DLD1 (cell line): ENCODE measurements around the gene TRHDE.

Source experiments
- in situ Hi-C: cut with HindIII; loops from 2 replicates; pipeline ENCODE4 v1.10.0; 2017; ENCODE audit warnings: low sequenced_read_pairs

The TRHDE gene

GRCh38 chr12:72432037-72432604, 160.0 kb downstream of the TRHDE start:
- in situ Hi-C loops: no loop called here

- in situ Hi-C loops: no loop called here
These were observed 161.1 kb downstream of the TRHDE start for GRCh38 chr12:72433298-72433697.

- in situ Hi-C loops: no loop called here
These were observed 162.8 kb downstream of the TRHDE start for GRCh38 chr12:72434999-72435398.

GRCh38 chr12:72442217-72442616, 170.0 kb downstream of the TRHDE start:
- in situ Hi-C loops: no loop called here

GRCh38 chr12:72444125-72444524, 172.0 kb downstream of the TRHDE start:
- in situ Hi-C loops: no loop called here

- in situ Hi-C loops: no loop called here
These were observed 172.4 kb downstream of the TRHDE start for GRCh38 chr12:72444566-72444965.

GRCh38 chr12:72448089-72448488, 175.9 kb downstream of the TRHDE start:
- in situ Hi-C loops: no loop called here

- in situ Hi-C loops: no loop called here
These were observed 176.6 kb downstream of the TRHDE start for GRCh38 chr12:72448805-72449204.

- in situ Hi-C loops: no loop called here
These were observed 180.9 kb downstream of the TRHDE start for GRCh38 chr12:72453066-72453465.

GRCh38 chr12:72453550-72453949, 181.4 kb downstream of the TRHDE start:
- in situ Hi-C loops: no loop called here

GRCh38 chr12:72464471-72464870, 192.3 kb downstream of the TRHDE start:
- in situ Hi-C loops: no loop called here

GRCh38 chr12:72465155-72465554, 193.0 kb downstream of the TRHDE start:
- in situ Hi-C loops: no loop called here

GRCh38 chr12:72465940-72466630, 193.9 kb downstream of the TRHDE start:
- in situ Hi-C loops: no loop called here

- in situ Hi-C loops: no loop called here
These were observed 195.8 kb downstream of the TRHDE start for GRCh38 chr12:72467985-72468384.

- in situ Hi-C loops: no loop called here
These were observed 196.3 kb downstream of the TRHDE start for GRCh38 chr12:72468505-72468904.

GRCh38 chr12:72471806-72472205, 199.6 kb downstream of the TRHDE start:
- in situ Hi-C loops: no loop called here

- in situ Hi-C loops: no loop called here
These were observed 200.2 kb downstream of the TRHDE start for GRCh38 chr12:72472350-72472749.

GRCh38 chr12:72476301-72476700, 204.1 kb downstream of the TRHDE start:
- in situ Hi-C loops: no loop called here

GRCh38 chr12:72485017-72485701, 213.0 kb downstream of the TRHDE start:
- in situ Hi-C loops: no loop called here

- in situ Hi-C loops: no loop called here
These were observed 219.3 kb downstream of the TRHDE start for GRCh38 chr12:72491426-72491825.

- in situ Hi-C loops: no loop called here
These were observed 221.2 kb downstream of the TRHDE start for GRCh38 chr12:72493407-72493806.

GRCh38 chr12:72498354-72498753, 226.2 kb downstream of the TRHDE start:
- in situ Hi-C loops: no loop called here
